Neural progenitor cell (in vitro differentiated cells): ENCODE measurements around the gene PPP2R1B. TPM values are rescaled to one million over a fixed set of nuclear protein-coding genes. Genes with fewer than 3 reads are reported as not detected.

Experiments
- DNase-seq: peaks from one replicate; pipeline ENCODE4 v3.0.0-alpha.2; 2016; ENCODE audit warnings: low spot score
- H2AFZ ChIP-seq: fragments of 200-600 bp; sonication (generic); replicated peaks from 2 replicates; pipeline ENCODE4 v1.6.1; 2016; ENCODE audit warnings: antibody characterized with exemption
- H3F3A ChIP-seq: fragments of 200-600 bp; sonication (generic); 2 replicates; pipeline ENCODE4 v1.6.1; 2016; ENCODE audit warnings: antibody characterized with exemption, low read depth
- H3K27ac ChIP-seq: fragments of 200-600 bp; sonication (generic); 2 replicates; pipeline ENCODE4 v1.5.1; 2016; ENCODE audit warnings: mild to moderate bottlenecking
- H3K27me3 ChIP-seq: fragments of 200-600 bp; sonication (generic); 2 replicates; pipeline ENCODE4 v1.6.1; 2016; ENCODE audit warnings: mild to moderate bottlenecking, moderate library complexity
- H3K36me3 ChIP-seq: fragments of 200-600 bp; sonication (generic); 2 replicates; pipeline ENCODE4 v1.5.1; 2016
- H3K4me1 ChIP-seq: fragments of 200-600 bp; sonication (generic); 2 replicates; pipeline ENCODE4 v1.6.1; 2016; ENCODE audit warnings: mixed run types
- H3K4me2 ChIP-seq: fragments of 200-600 bp; sonication (generic); 2 replicates; pipeline ENCODE4 v1.6.1; 2016
- H3K4me3 ChIP-seq: fragments of 200-600 bp; sonication (generic); 2 replicates; pipeline ENCODE4 v1.5.1; 2016
- H3K79me2 ChIP-seq: fragments of 200-600 bp; sonication (generic); 2 replicates; pipeline ENCODE4 v1.6.1; 2016; ENCODE audit warnings: low read depth
- H3K9ac ChIP-seq: fragments of 200-600 bp; sonication (generic); 2 replicates; pipeline ENCODE4 v1.6.1; 2016
- H3K9me3 ChIP-seq: fragments of 200-600 bp; sonication (generic); 2 replicates; pipeline ENCODE4 v1.5.1; 2016; ENCODE audit warnings: low read depth
- H4K20me1 ChIP-seq: fragments of 200-600 bp; sonication (generic); 2 replicates; pipeline ENCODE4 v1.6.1; 2016; ENCODE audit warnings: low read depth
- H3K27ac Mint-ChIP-seq: 3 replicates; pipeline ENCODE4 v1.8.0; 2021; ENCODE audit warnings: mixed read lengths
- H3K27me3 Mint-ChIP-seq: 2 replicates; pipeline ENCODE4 v1.8.0; 2022; ENCODE audit warnings: low read depth, mild to moderate bottlenecking, inconsistent platforms, moderate library complexity, mixed read lengths; ENCODE audit not compliant: insufficient read depth
- H3K36me3 Mint-ChIP-seq: 3 replicates; pipeline ENCODE4 v1.8.0; 2021; ENCODE audit warnings: mixed read lengths
- H3K4me1 Mint-ChIP-seq: 3 replicates; pipeline ENCODE4 v1.8.0; 2021; ENCODE audit warnings: mixed read lengths
- H3K4me3 Mint-ChIP-seq: 3 replicates; pipeline ENCODE4 v1.8.0; 2021; ENCODE audit warnings: mild to moderate bottlenecking, moderate library complexity, mixed read lengths
- H3K9me3 Mint-ChIP-seq: 3 replicates; pipeline ENCODE4 v1.8.0; 2020; ENCODE audit warnings: mixed read lengths
- CTCF ChIP-seq: fragments of 200-600 bp; sonication (generic); IDR thresholded peaks from 2 replicates; pipeline ENCODE4 v1.5.1; 2017; ENCODE audit warnings: antibody characterized with exemption, mild to moderate bottlenecking
- EZH2 ChIP-seq: fragments of 200-600 bp; sonication (generic); IDR thresholded peaks from 2 replicates; pipeline ENCODE4 v1.6.1; 2017; ENCODE audit warnings: antibody characterized with exemption, mild to moderate bottlenecking, moderate library complexity
- EZH2phosphoT487 ChIP-seq: fragments of 200-600 bp; sonication (generic); IDR thresholded peaks from 2 replicates; pipeline ENCODE4 v1.6.1; 2017; ENCODE audit warnings: antibody characterized with exemption
- total RNA-seq: library from RNA; depleted of rRNA; stranded (reverse); fragments of >200 nt; gene quantifications from 2 replicates; pipeline ENCODE4 v1.2.3, GENCODE V29; 2015; ENCODE audit warnings: low replicate concordance

PPP2R1B gene
- total RNA-seq, 1 donor from 2014 or later, result 68.4 TPM

GRCh38 chr11:111761036-111761435, 5.2 kb downstream of the PPP2R1B start:
- no peak for TF ChIP-seq CTCF
- TF ChIP-seq EZH2, result no peak
- TF ChIP-seq EZH2phosphoT487, result no peak
- H4K20me1 ChIP-seq, result peaks cover 39% of the 10 kb centered on the region
- no peak overlapping the region for H3K27ac ChIP-seq
- H3K9ac ChIP-seq, result no peak overlapping the region
- H3K4me3 Mint-ChIP-seq, result no peak overlapping the region
- DNase-seq, result no peak
- peaks cover 5% of the 10 kb centered on the region for H3K27me3 ChIP-seq
- no peak overlapping the region for H3K4me2 ChIP-seq
- no peak overlapping the region for H3K27ac Mint-ChIP-seq
- H3K9me3 Mint-ChIP-seq, result no peaks in the 10 kb centered on the region
- peaks cover 2% of the 10 kb centered on the region for H3K27me3 Mint-ChIP-seq
- peaks cover 14% of the 10 kb centered on the region for H3K4me1 ChIP-seq
- H2AFZ ChIP-seq, result no peak overlapping the region
- peaks cover 20% of the 10 kb centered on the region for H3K4me1 Mint-ChIP-seq
- H3K36me3 ChIP-seq, result peaks cover 7% of the 10 kb centered on the region
- H3K79me2 ChIP-seq, result peaks cover 26% of the 10 kb centered on the region
- no peaks in the 10 kb centered on the region for H3K9me3 ChIP-seq
- peaks cover 29% of the 10 kb centered on the region for H3K36me3 Mint-ChIP-seq
- H3F3A ChIP-seq, result peaks cover 18% of the 10 kb centered on the region
- H3K4me3 ChIP-seq, result no peak overlapping the region

- Histone ChIP-seq H4K20me1 (peaks cover 36% of the 10 kb centered on the region), H3K4me2 (no peak overlapping the region), H3K79me2 (peaks cover 15% of the 10 kb centered on the region), H3K27ac (no peak overlapping the region), H3K27me3 (peaks cover 1% of the 10 kb centered on the region), H3K4me3 (no peak overlapping the region), H3K4me1 (peaks cover 11% of the 10 kb centered on the region), H3K9me3 (no peaks in the 10 kb centered on the region), H3K9ac (no peak overlapping the region), H2AFZ (no peak overlapping the region), H3F3A (peaks cover 18% of the 10 kb centered on the region), H3K36me3 (peaks cover 9% of the 10 kb centered on the region)
- DNase-seq, result no peak
- Mint-ChIP-seq H3K27me3 (peaks cover 2% of the 10 kb centered on the region), H3K9me3 (no peaks in the 10 kb centered on the region), H3K27ac (no peak overlapping the region), H3K36me3 (peaks cover 31% of the 10 kb centered on the region), H3K4me1 (peaks cover 17% of the 10 kb centered on the region), H3K4me3 (no peak overlapping the region)
- TF ChIP-seq EZH2 (no peak), CTCF (no peak), EZH2phosphoT487 (no peak)
Measured at GRCh38 chr11:111759778-111760407, 6.3 kb downstream of the PPP2R1B start.

GRCh38 chr11:111759376-111759775, 6.8 kb downstream of the PPP2R1B start:
- Histone ChIP-seq H2AFZ (no peak overlapping the region), H3K27ac (no peak overlapping the region), H3K36me3 (peaks cover 14% of the 10 kb centered on the region), H3K27me3 (no peaks in the 10 kb centered on the region), H3F3A (peaks cover 18% of the 10 kb centered on the region), H3K9ac (no peak overlapping the region), H3K9me3 (no peaks in the 10 kb centered on the region), H4K20me1 (peaks cover 31% of the 10 kb centered on the region), H3K4me1 (peaks cover 6% of the 10 kb centered on the region), H3K4me3 (no peak overlapping the region), H3K79me2 (peaks cover 10% of the 10 kb centered on the region), H3K4me2 (no peak overlapping the region)
- no peak for TF ChIP-seq EZH2phosphoT487
- no peak for TF ChIP-seq CTCF
- no peak for TF ChIP-seq EZH2
- Mint-ChIP-seq H3K27ac (no peak overlapping the region), H3K27me3 (peaks cover 2% of the 10 kb centered on the region), H3K4me3 (no peak overlapping the region), H3K4me1 (peaks cover 13% of the 10 kb centered on the region), H3K9me3 (no peaks in the 10 kb centered on the region), H3K36me3 (peaks cover 32% of the 10 kb centered on the region)
- no peak for DNase-seq
